ENCODE data around the gene C17orf114.
A peak's percentile ranks its signal among the peaks of the same experiment; 100 is the strongest.

Gene C17orf114

GRCh38 chr17:4788807-4789700 lies 13.1 kb downstream of the C17orf114 start, which contains the start of gene GLTPD2:
Gene GLTPD2 (plus strand): TSS chr17:4788964. CDS start chr17:4789012, 48 bp downstream.
- peak within 1 kb of the TSS; percentile 75 for H3K4me3 Mint-ChIP-seq (ENCODE audit: unreplicated experiment)
- ChIA-PET CTCF (interaction anchor here (0.6 to 6.0 kb wide), 31 partner anchors 10 to 222 kb away, joined by 3 to 88 read pairs (median 5); partner anchors contain the start of genes CHRNE, MED11, PLD2 and RNF167), POLR2A (interaction anchor here (0.6 to 4.0 kb wide), 34 partner anchors 10 to 182 kb away, joined by 3 to 51 read pairs (median 6); partner anchors contain the start of genes ARRB2, CHRNE, MED11 and MINK1)
- no peaks in the 10 kb centered on the region for H3K9me3 Mint-ChIP-seq (ENCODE audit: unreplicated experiment)
- no peak for TF ChIP-seq CTCF (IDR thresholded peaks at IDR 0.05; ENCODE audit: unreplicated experiment)
- peaks cover 1% of the 10 kb centered on the region for H3K27me3 Mint-ChIP-seq (ENCODE audit: insufficient read depth, unreplicated experiment)
- H3K4me1 Mint-ChIP-seq (ENCODE audit: insufficient read depth, unreplicated experiment) = peaks cover 18% of the 10 kb centered on the region
- H3K36me3 Mint-ChIP-seq (ENCODE audit: insufficient read depth, unreplicated experiment) = no peaks in the 10 kb centered on the region
- BruUV-seq (replicated peaks) = no TSS peak
- DNase-seq (ENCODE audit: unreplicated experiment) = no peak
- peak within 1 kb of the TSS; percentile 93 for H3K27ac Mint-ChIP-seq (ENCODE audit: low read depth, unreplicated experiment)
- intact Hi-C loops (cut with micrococcal nuclease) = no loop called here

- no peaks in the 10 kb centered on the region for H3K36me3 Mint-ChIP-seq (ENCODE audit: insufficient read depth, unreplicated experiment)
- no peaks in the 10 kb centered on the region for H3K9me3 Mint-ChIP-seq (ENCODE audit: unreplicated experiment)
- peaks cover 9% of the 10 kb centered on the region for H3K27me3 Mint-ChIP-seq (ENCODE audit: insufficient read depth, unreplicated experiment)
- POLR2A ChIA-PET = interaction anchor here (0.6 to 4.0 kb wide), 9 partner anchors 19 to 146 kb away, joined by 3 to 51 read pairs (median 5); partner anchors contain the start of genes ARRB2, CHRNE, MINK1 and PLD2
- intact Hi-C loops (cut with micrococcal nuclease) = no loop called here
- no peak overlapping the region for H3K27ac Mint-ChIP-seq (ENCODE audit: low read depth, unreplicated experiment)
- peaks cover 18% of the 10 kb centered on the region for H3K4me1 Mint-ChIP-seq (ENCODE audit: insufficient read depth, unreplicated experiment)
- no peak for TF ChIP-seq CTCF (IDR thresholded peaks at IDR 0.05; ENCODE audit: unreplicated experiment)
- peak overlapping the region; percentile 75 for H3K4me3 Mint-ChIP-seq (ENCODE audit: unreplicated experiment)
- BruUV-seq (replicated peaks) = no TSS peak
- CTCF ChIA-PET = interaction anchor here (0.6 to 6.0 kb wide), 14 partner anchors 9 to 221 kb away, joined by 3 to 88 read pairs (median 4); partner anchors contain the start of gene MED11
- DNase-seq (ENCODE audit: unreplicated experiment) = no peak
Measured at GRCh38 chr17:4788159-4788806, 13.8 kb downstream of the C17orf114 start.

GRCh38 chr17:4786516-4786915 lies 15.6 kb downstream of the C17orf114 start:
- Mint-ChIP-seq H3K27ac (ENCODE audit: low read depth, unreplicated experiment) (no peak overlapping the region), H3K4me1 (ENCODE audit: insufficient read depth, unreplicated experiment) (peaks cover 18% of the 10 kb centered on the region), H3K36me3 (ENCODE audit: insufficient read depth, unreplicated experiment) (no peaks in the 10 kb centered on the region), H3K27me3 (ENCODE audit: insufficient read depth, unreplicated experiment) (peaks cover 17% of the 10 kb centered on the region), H3K4me3 (ENCODE audit: unreplicated experiment) (no peak overlapping the region), H3K9me3 (ENCODE audit: unreplicated experiment) (no peaks in the 10 kb centered on the region)
- TF ChIP-seq CTCF (IDR thresholded peaks at IDR 0.05; ENCODE audit: unreplicated experiment) = no peak
- CTCF ChIA-PET = interaction anchor here (0.6 to 6.0 kb wide), 9 partner anchors 23 to 99 kb away, joined by 3 to 88 read pairs (median 3); no protein-coding TSS in a partner anchor
- POLR2A ChIA-PET = interaction anchor here (0.6 to 1.2 kb wide), 3 partner anchors 98 to 181 kb away, joined by 3 to 5 read pairs (median 3); partner anchors contain the start of gene SPAG7
- intact Hi-C loops (cut with micrococcal nuclease) = no loop called here
- DNase-seq (ENCODE audit: unreplicated experiment) = no peak
- BruUV-seq (replicated peaks) = no TSS peak
